HG02840 (cell line): ENCODE data around the gene PTN.
"Not testable (repeated sequence)": the region's sequence is repeated elsewhere in the genome, so short reads cannot be mapped to it uniquely, and the experiment has no call there.

Source experiments
- ATAC-seq: cut with Tn5 transposase; IDR thresholded peaks from one replicate; pipeline ENCODE4 v1.9.1; 2021; ENCODE audit warnings: mild to moderate bottlenecking, moderate library complexity, moderate number of reproducible peaks; ENCODE audit not compliant: unreplicated experiment, low FRiP score

Gene PTN

GRCh38 chr7:137195996-137196395, 147.5 kb downstream of the PTN start:
- no peak for ATAC-seq

GRCh38 chr7:137181619-137182018, 161.9 kb downstream of the PTN start:
- ATAC-seq: not testable (repeated sequence)
